Suprapubic skin (tissue), 4 donors: ENCODE data around the gene TBC1D4.

Source experiments
- POLR2A ChIP-seq, 2 donors: fragments of 450-650 bp; IDR thresholded peaks; one replicate each; pipeline ENCODE4 v1.6.1; 2017; ENCODE audit warnings: antibody characterized with exemption in 2 of 2, mild to moderate bottlenecking in 2 of 2, moderate library complexity in 2 of 2
- POLR2AphosphoS5 ChIP-seq, 3 donors: sonication (generic); formaldehyde crosslinking; IDR thresholded peaks; one replicate each; pipeline ENCODE4 v1.6.1; 2017; ENCODE audit warnings: antibody characterized with exemption in 3 of 3
- TF ChIP-seq, protein P1 (sequence below), 2 donors: fragments of 200-600 bp in 1 of 2; fragments of 450-650 bp in 1 of 2; sonication (generic) in 1 of 2; IDR thresholded peaks; one replicate each; pipeline ENCODE4 v1.5.1; 2016 to 2019; ENCODE audit warnings: antibody characterized with exemption in 2 of 2, mild to moderate bottlenecking in 1 of 2, moderate library complexity in 1 of 2

DNA sequence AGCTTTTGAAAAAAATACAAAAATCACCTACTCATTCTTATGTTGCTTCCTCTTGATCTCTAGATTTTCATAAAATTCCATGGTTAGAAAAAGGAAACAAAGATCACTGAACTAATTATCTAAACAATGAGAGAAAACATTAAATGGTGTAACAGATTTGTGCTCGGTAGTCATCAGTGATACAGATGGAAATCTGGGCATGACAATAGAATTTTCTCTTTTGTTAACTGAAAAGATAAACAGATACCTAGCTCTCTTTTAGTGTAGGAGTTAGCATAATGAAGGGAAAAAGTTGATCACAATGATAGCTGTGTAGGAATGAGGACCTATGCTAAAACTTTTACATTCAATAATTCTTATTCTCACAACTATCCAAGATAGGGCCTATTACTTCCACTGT, 103.7 kb downstream of the TBC1D4 start:
- TF ChIP-seq, protein P1, sequence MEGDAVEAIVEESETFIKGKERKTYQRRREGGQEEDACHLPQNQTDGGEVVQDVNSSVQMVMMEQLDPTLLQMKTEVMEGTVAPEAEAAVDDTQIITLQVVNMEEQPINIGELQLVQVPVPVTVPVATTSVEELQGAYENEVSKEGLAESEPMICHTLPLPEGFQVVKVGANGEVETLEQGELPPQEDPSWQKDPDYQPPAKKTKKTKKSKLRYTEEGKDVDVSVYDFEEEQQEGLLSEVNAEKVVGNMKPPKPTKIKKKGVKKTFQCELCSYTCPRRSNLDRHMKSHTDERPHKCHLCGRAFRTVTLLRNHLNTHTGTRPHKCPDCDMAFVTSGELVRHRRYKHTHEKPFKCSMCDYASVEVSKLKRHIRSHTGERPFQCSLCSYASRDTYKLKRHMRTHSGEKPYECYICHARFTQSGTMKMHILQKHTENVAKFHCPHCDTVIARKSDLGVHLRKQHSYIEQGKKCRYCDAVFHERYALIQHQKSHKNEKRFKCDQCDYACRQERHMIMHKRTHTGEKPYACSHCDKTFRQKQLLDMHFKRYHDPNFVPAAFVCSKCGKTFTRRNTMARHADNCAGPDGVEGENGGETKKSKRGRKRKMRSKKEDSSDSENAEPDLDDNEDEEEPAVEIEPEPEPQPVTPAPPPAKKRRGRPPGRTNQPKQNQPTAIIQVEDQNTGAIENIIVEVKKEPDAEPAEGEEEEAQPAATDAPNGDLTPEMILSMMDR (IDR thresholded peaks at IDR 0.05), result no peak
- TF ChIP-seq POLR2AphosphoS5 (IDR thresholded peaks at IDR 0.05), result no peak
- TF ChIP-seq POLR2A (IDR thresholded peaks at IDR 0.05), result no peak
